ENCODE results near the gene ENTPD5. TPM values are rescaled to one million over a fixed set of nuclear protein-coding genes. Genes with fewer than 3 reads are reported as not detected.

ENTPD5 gene
- total and polyA plus RNA-seq, 2 donors (not counting 3 experiments of a cell fraction or from before 2014, with no cell fraction given), result 8.4 to 13.0 TPM

- Histone ChIP-seq H3K79me2 (ENCODE audit: control insufficient read depth, insufficient read depth, low read length) (no peaks in the 10 kb centered on the region), H4K20me1 (replicated peaks; ENCODE audit: control insufficient read depth, extremely low read depth, insufficient read depth, low read length) (no peaks in the 10 kb centered on the region), H2AFZ (ENCODE audit: low read depth, low read length) (no peak overlapping the region), H3K36me3 (ENCODE audit: control insufficient read depth in 2 of 2, extremely low read depth in 1 of 2, insufficient read depth in 2 of 2, low read length in 2 of 2) (no peaks in the 10 kb centered on the region), H3K9me1 (replicated peaks; ENCODE audit: control insufficient read depth, extremely low read depth, insufficient read depth, low read length) (no peaks in the 10 kb centered on the region), H3K9ac (replicated peaks; ENCODE audit: extremely low read depth, insufficient read depth, low read length) (no peak overlapping the region), H3K4me1 (ENCODE audit: control insufficient read depth, extremely low read depth, insufficient read depth, low read length) (no peaks in the 10 kb centered on the region), H3K27ac (ENCODE audit: insufficient read depth, low read depth, low read length) (no peak overlapping the region), H3K27me3 (ENCODE audit: control insufficient read depth in 2 of 2, insufficient read depth in 2 of 2, low read length in 2 of 2) (no peaks in the 10 kb centered on the region), H3K9me3 (replicated peaks; ENCODE audit: control insufficient read depth, insufficient read depth, low read length) (no peaks in the 10 kb centered on the region), H3K4me3 (replicated peaks in 1 of 3; ENCODE audit: insufficient read depth in 1 of 3, low read depth in 1 of 3, low read length in 3 of 3) (no peak overlapping the region), H3K4me2 (ENCODE audit: insufficient read depth, low read length) (no peak overlapping the region)
- dilution Hi-C loops (cut with MboI; ENCODE audit: extremely low pct_ligation_motif_present, low sequenced_read_pairs) (no loop called here), intact Hi-C loops (cut with micrococcal nuclease) (no loop called here)
- CTCF ChIA-PET, result interaction anchor here (0.9 kb wide), 1 partner anchor 12 kb away, joined by 3 read pairs; no protein-coding TSS in a partner anchor
- TF ChIP-seq MAX (IDR thresholded peaks at IDR 0.05; ENCODE audit: insufficient read depth, insufficient read length) (no peak), EZH2 (IDR thresholded peaks at IDR 0.05; ENCODE audit: borderline replicate concordance, low read depth, low read length, severe bottlenecking) (no peak), POLR2A (IDR thresholded peaks at IDR 0.05; ENCODE audit: low read depth, low read length) (no peak), GATA2 (IDR thresholded peaks at IDR 0.05; ENCODE audit: insufficient read depth, insufficient read length, low read depth, low read length) (no peak), POLR2AphosphoS5 (IDR thresholded peaks at IDR 0.05; ENCODE audit: insufficient read depth, low read depth, low read length) (no peak), JUN (IDR thresholded peaks at IDR 0.05; ENCODE audit: borderline replicate concordance, insufficient read depth, insufficient read length, low read depth) (no peak), MYC (IDR thresholded peaks at IDR 0.05; ENCODE audit: low read depth, low read length) (no peak), FOS (IDR thresholded peaks at IDR 0.05; ENCODE audit: borderline replicate concordance, insufficient read depth, low read length) (no peak), CTCF (IDR thresholded peaks at IDR 0.05; ENCODE audit: extremely low read depth in 1 of 2, insufficient read depth in 1 of 2, low read depth in 1 of 2, low read length in 2 of 2) (no peak)
- DNase-seq (ENCODE audit: low read depth, low spot score) (no peak), FAIRE-seq (no peak)
- POLR2A ChIA-PET, result no interaction called here
- no TSS peak for BruUV-seq (replicated peaks)
Measured at GRCh38 chr14:73998726-73999125, 20.4 kb downstream of the ENTPD5 start.
